ENCODE measurements around the gene TECRL. TPM values are rescaled to one million over a fixed set of nuclear protein-coding genes. Genes with fewer than 3 reads are reported as not detected.

Gene TECRL
- total RNA-seq, 2 experiments from 2014 or later: not detected

- POLR2A ChIA-PET: no interaction called here
Observed at GRCh38 chr4:64359489-64359888, 49.8 kb downstream of the TECRL start.

GRCh38 chr4:64353904-64354303 lies 55.3 kb downstream of the TECRL start:
- intact Hi-C loops (cut with micrococcal nuclease): no loop called here
- Mint-ChIP-seq H3K4me1 (ENCODE audit: low read depth) (no peaks in the 10 kb centered on the region), H3K4me3 (no peak overlapping the region), H3K9me3 (peaks cover 3% of the 10 kb centered on the region), H3K27ac (no peak overlapping the region), H3K27me3 (no peaks in the 10 kb centered on the region), H3K36me3 (ENCODE audit: low read depth) (no peaks in the 10 kb centered on the region)
- CTCF ChIA-PET: no interaction called here
- TF ChIP-seq CTCF (IDR thresholded peaks at IDR 0.05): no peak
- ATAC-seq: no peak
- no peak for DNase-seq
- POLR2A ChIA-PET: no interaction called here

More at GRCh38 chr4:64359489-64359888, 49.8 kb downstream of the TECRL start:
- Mint-ChIP-seq H3K27me3 (no peaks in the 10 kb centered on the region), H3K27ac (no peak overlapping the region), H3K9me3 (peaks cover 4% of the 10 kb centered on the region), H3K4me3 (no peak overlapping the region), H3K4me1 (ENCODE audit: low read depth) (no peaks in the 10 kb centered on the region), H3K36me3 (ENCODE audit: low read depth) (no peaks in the 10 kb centered on the region)
- intact Hi-C loops (cut with micrococcal nuclease): no loop called here
- ATAC-seq (no peak), DNase-seq (no peak)
- TF ChIP-seq CTCF (IDR thresholded peaks at IDR 0.05): no peak
- CTCF ChIA-PET: no interaction called here

- ChIA-PET CTCF (no interaction called here), POLR2A (no interaction called here)
- DNase-seq (no peak), ATAC-seq (no peak)
- intact Hi-C loops (cut with micrococcal nuclease): no loop called here
- Mint-ChIP-seq H3K27me3 (no peaks in the 10 kb centered on the region), H3K36me3 (ENCODE audit: low read depth) (no peaks in the 10 kb centered on the region), H3K4me1 (ENCODE audit: low read depth) (no peaks in the 10 kb centered on the region), H3K4me3 (no peak overlapping the region), H3K27ac (no peak overlapping the region), H3K9me3 (peaks cover 3% of the 10 kb centered on the region)
- TF ChIP-seq CTCF (IDR thresholded peaks at IDR 0.05): no peak
Observed at GRCh38 chr4:64341711-64342110, 67.5 kb downstream of the TECRL start.

- Mint-ChIP-seq H3K4me3 (no peak overlapping the region), H3K9me3 (peaks cover 3% of the 10 kb centered on the region), H3K27me3 (no peaks in the 10 kb centered on the region), H3K36me3 (ENCODE audit: low read depth) (no peaks in the 10 kb centered on the region), H3K4me1 (ENCODE audit: low read depth) (no peaks in the 10 kb centered on the region), H3K27ac (no peak overlapping the region)
- intact Hi-C loops (cut with micrococcal nuclease): no loop called here
- ChIA-PET POLR2A (no interaction called here), CTCF (no interaction called here)
- no peak for TF ChIP-seq CTCF (IDR thresholded peaks at IDR 0.05)
- DNase-seq (no peak), ATAC-seq (no peak)
Observed at GRCh38 chr4:64340218-64341110, 68.8 kb downstream of the TECRL start.

- ATAC-seq (no peak), DNase-seq (no peak)
- CTCF ChIA-PET: no interaction called here
- H3K4me1 Mint-ChIP-seq (ENCODE audit: low read depth): no peaks in the 10 kb centered on the region
- H3K9me3 Mint-ChIP-seq: peaks cover 10% of the 10 kb centered on the region
- H3K27me3 Mint-ChIP-seq: no peaks in the 10 kb centered on the region
- no peak overlapping the region for H3K27ac Mint-ChIP-seq
- no peak for TF ChIP-seq CTCF (IDR thresholded peaks at IDR 0.05)
- H3K4me3 Mint-ChIP-seq: no peak overlapping the region
- POLR2A ChIA-PET: no interaction called here
- intact Hi-C loops (cut with micrococcal nuclease): no loop called here
- H3K36me3 Mint-ChIP-seq (ENCODE audit: low read depth): no peaks in the 10 kb centered on the region
Observed at GRCh38 chr4:64334964-64335363, 74.3 kb downstream of the TECRL start.

Data from activated CD8-positive, alpha-beta T cell treated with anti-CD3 and anti-CD28 coated beads for 36 hours (primary cell).